ENCODE measurements around the gene NIN.

DNA sequence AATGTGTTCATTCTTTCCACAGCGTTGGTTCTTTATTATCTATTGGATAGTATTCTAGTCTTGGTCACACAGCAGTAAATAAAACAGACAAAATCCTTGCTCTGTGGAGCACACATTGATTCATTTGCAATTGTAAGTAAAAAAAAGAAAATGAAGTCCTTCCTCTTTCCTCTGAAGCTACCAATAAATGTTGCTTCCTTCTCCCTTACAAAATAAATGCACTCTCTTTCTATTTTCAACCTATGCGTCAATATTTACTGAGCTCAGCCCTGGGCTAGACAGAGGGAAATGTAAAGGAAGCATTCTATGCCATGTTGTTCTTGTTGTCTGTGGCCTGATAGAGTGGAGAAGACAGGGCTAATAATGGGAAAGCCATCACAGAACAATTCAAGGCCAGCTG is 43.8 kb upstream of the NIN start:
- TF ChIP-seq, protein P1, sequence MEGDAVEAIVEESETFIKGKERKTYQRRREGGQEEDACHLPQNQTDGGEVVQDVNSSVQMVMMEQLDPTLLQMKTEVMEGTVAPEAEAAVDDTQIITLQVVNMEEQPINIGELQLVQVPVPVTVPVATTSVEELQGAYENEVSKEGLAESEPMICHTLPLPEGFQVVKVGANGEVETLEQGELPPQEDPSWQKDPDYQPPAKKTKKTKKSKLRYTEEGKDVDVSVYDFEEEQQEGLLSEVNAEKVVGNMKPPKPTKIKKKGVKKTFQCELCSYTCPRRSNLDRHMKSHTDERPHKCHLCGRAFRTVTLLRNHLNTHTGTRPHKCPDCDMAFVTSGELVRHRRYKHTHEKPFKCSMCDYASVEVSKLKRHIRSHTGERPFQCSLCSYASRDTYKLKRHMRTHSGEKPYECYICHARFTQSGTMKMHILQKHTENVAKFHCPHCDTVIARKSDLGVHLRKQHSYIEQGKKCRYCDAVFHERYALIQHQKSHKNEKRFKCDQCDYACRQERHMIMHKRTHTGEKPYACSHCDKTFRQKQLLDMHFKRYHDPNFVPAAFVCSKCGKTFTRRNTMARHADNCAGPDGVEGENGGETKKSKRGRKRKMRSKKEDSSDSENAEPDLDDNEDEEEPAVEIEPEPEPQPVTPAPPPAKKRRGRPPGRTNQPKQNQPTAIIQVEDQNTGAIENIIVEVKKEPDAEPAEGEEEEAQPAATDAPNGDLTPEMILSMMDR (IDR thresholded peaks at IDR 0.05), result no peak
- TF ChIP-seq POLR2A (IDR thresholded peaks at IDR 0.05), result no peak
